Measurements from ENCODE around the gene SMCO4.

- TF ChIP-seq CTCF (IDR thresholded peaks at IDR 0.05; ENCODE audit: low read length), result no peak
- no peak for TF ChIP-seq EZH2 (IDR thresholded peaks at IDR 0.05; ENCODE audit: borderline replicate concordance, low read length)
These were observed 25.6 kb downstream of the SMCO4 start for GRCh38 chr11:93517611-93518010.

All from OCI-LY1 (cell line).